B cell (primary cell): ENCODE measurements around the gene TMEM164. TPM values are rescaled to one million over a fixed set of nuclear protein-coding genes. Genes with fewer than 3 reads are reported as not detected.

Experiments
- ATAC-seq: fragments of 200-7000 bp; cut with Tn5 transposase; one replicate; pipeline ENCODE4 v1.10.0; 2021; ENCODE audit warnings: low read depth, mild to moderate bottlenecking, moderate number of reproducible peaks, moderate library complexity
- CTCF ChIA-PET: fragments of 350-600 bp; sonication (Branson Sonifier 250); formaldehyde crosslinking; loops from one replicate; lab custom pipeline; 2021; ENCODE audit warnings: antibody characterized with exemption, inconsistent platforms; lab: Charles Lee
- POLR2A ChIA-PET: fragments of 350-600 bp; sonication (Branson Sonifier 250); formaldehyde crosslinking; loops from one replicate; lab custom pipeline; 2021; ENCODE audit warnings: antibody characterized with exemption; lab: Charles Lee
- DNase-seq: peaks from one replicate; pipeline ENCODE4 v3.0.0; 2013
- H2AFZ ChIP-seq: 2 replicates; pipeline ENCODE4 v1.6.1; 2012; ENCODE audit warnings: mild to moderate bottlenecking, low read depth, low read length; ENCODE audit not compliant: insufficient read depth, poor library complexity, severe bottlenecking
- H3K27ac ChIP-seq, 2 donors: 1 replicate in 1 of 2; 2 replicates in 1 of 2; pipeline ENCODE4 v1.5.1; 2012 to 2013; ENCODE audit warnings: low read length in 2 of 2, mild to moderate bottlenecking in 2 of 2, moderate library complexity in 1 of 2
- H3K27me3 ChIP-seq, 4 experiments: fragments of 200-600 bp in 1 of 4; sonication (generic) in 1 of 4; replicated peaks in 1 of 4; 1 replicate in 2 of 4; 2 replicates in 2 of 4; pipeline versions ENCODE4 v1.6.1 to v1.7.0; 2013 to 2016; ENCODE audit warnings: low read length in 3 of 4, mild to moderate bottlenecking in 2 of 4, mixed read lengths in 1 of 4, moderate library complexity in 1 of 4; ENCODE audit not compliant: insufficient read depth in 4 of 4, control insufficient read depth in 3 of 4; ENCODE audit errors: control extremely low read depth in 1 of 4
- H3K36me3 ChIP-seq, 2 experiments: replicated peaks in 1 of 2; 1 replicate in 1 of 2; 2 replicates in 1 of 2; pipeline versions ENCODE4 v1.6.1 to v1.7.1; 2013; ENCODE audit warnings: low read length in 1 of 2; ENCODE audit not compliant: insufficient read depth in 2 of 2, control insufficient read depth in 1 of 2; ENCODE audit errors: control extremely low read depth in 1 of 2, extremely low read depth in 1 of 2
- H3K4me1 ChIP-seq, 2 donors: fragments of 200-600 bp in 1 of 2; sonication (generic) in 1 of 2; 1 replicate in 1 of 2; 2 replicates in 1 of 2; pipeline versions ENCODE4 v1.5.1 to v1.6.1; 2013 to 2017; ENCODE audit warnings: low read length in 2 of 2; ENCODE audit not compliant: control insufficient read depth in 2 of 2, insufficient read depth in 2 of 2
- H3K4me2 ChIP-seq: replicated peaks from 2 replicates; pipeline ENCODE3; 2012; ENCODE audit warnings: mild to moderate bottlenecking, low read depth, low read length; ENCODE audit not compliant: poor library complexity, severe bottlenecking
- H3K4me3 ChIP-seq, 5 experiments: fragments of 200-600 bp in 1 of 5; sonication (generic) in 1 of 5; 1 replicate in 3 of 5; 2 replicates in 2 of 5; pipeline versions ENCODE4 v1.5.1 to v1.7.0; 2011 to 2016; ENCODE audit warnings: low read length in 4 of 5, mild to moderate bottlenecking in 4 of 5, low read depth in 2 of 5, control low read depth in 1 of 5, moderate library complexity in 1 of 5; ENCODE audit not compliant: insufficient read depth in 1 of 5; ENCODE audit errors: control extremely low read depth in 1 of 5, extremely low read depth in 1 of 5
- H3K79me2 ChIP-seq: fragments of 200-600 bp; sonication (generic); one replicate; pipeline ENCODE4 v1.6.0; 2016; ENCODE audit warnings: low read length; ENCODE audit not compliant: control insufficient read depth, insufficient read depth
- H3K9ac ChIP-seq: fragments of 200-600 bp; sonication (generic); 2 replicates; pipeline ENCODE4 v1.6.1; 2017; ENCODE audit warnings: mild to moderate bottlenecking, low read length, moderate library complexity
- H3K9me3 ChIP-seq, 3 donors: one replicate each; pipeline versions ENCODE4 v1.6.1 to v1.7.1; 2013; ENCODE audit warnings: low read length in 2 of 3; ENCODE audit not compliant: control insufficient read depth in 2 of 3, insufficient read depth in 1 of 3; ENCODE audit errors: control extremely low read depth in 1 of 3
- H4K20me1 ChIP-seq: 2 replicates; pipeline ENCODE4 v1.6.0; 2012; ENCODE audit warnings: mild to moderate bottlenecking, low read length; ENCODE audit not compliant: insufficient read depth, control insufficient read depth, poor library complexity, severe bottlenecking
- H3K27ac Mint-ChIP-seq: one replicate; pipeline ENCODE4 v1.8.0; 2021; ENCODE audit warnings: mixed read lengths
- H3K27me3 Mint-ChIP-seq: one replicate; pipeline ENCODE4 v1.8.0; 2021; ENCODE audit warnings: mixed read lengths
- H3K4me1 Mint-ChIP-seq: one replicate; pipeline ENCODE4 v1.8.0; 2021; ENCODE audit warnings: mixed read lengths
- H3K4me3 Mint-ChIP-seq: one replicate; pipeline ENCODE4 v1.8.0; 2021; ENCODE audit warnings: mixed read lengths
- H3K9me3 Mint-ChIP-seq: one replicate; pipeline ENCODE4 v1.8.0; 2022; ENCODE audit warnings: mixed read lengths; ENCODE audit not compliant: insufficient read depth
- EZH2 ChIP-seq: IDR thresholded peaks from 2 replicates; pipeline ENCODE4 v1.6.1; 2012; ENCODE audit warnings: borderline replicate concordance, low read depth, mild to moderate bottlenecking, moderate library complexity, low read length; ENCODE audit not compliant: insufficient read depth, poor library complexity, severe bottlenecking
- WGBS: methylation state at CpG from one replicate; pipeline ENCODE4 v1.1.5; 2013; ENCODE audit warnings: missing lambda C conversion rate; ENCODE audit not compliant: insufficient coverage; 5-methylcytosine and 5-hydroxymethylcytosine counted together
- intact Hi-C: fragments of 100-400 bp; cut with micrococcal nuclease; formaldehyde crosslinking; loops from one replicate; pipeline ENCODE4 v1.10.0; 2022
- polyA plus RNA-seq: library from polyadenylated mRNA; depleted of rRNA; stranded (reverse); fragments of >200 nt; gene quantifications from 2 replicates; pipeline ENCODE4 v1.2.3, GENCODE V29; 2012
- total RNA-seq, 2 donors: library from RNA; stranded (reverse); fragments of 120-200 nt in 1 of 2; gene quantifications; 1 replicate in 1 of 2; 2 replicates in 1 of 2; pipeline versions ENCODE4 v1.2.3 to v1.2.4, GENCODE V29; 2013 to 2022
- TF ChIP-seq, protein P1 (sequence below): fragments of 200-600 bp; IDR thresholded peaks from one replicate; pipeline ENCODE4 v1.8.0; 2022; ENCODE audit warnings: antibody characterized with exemption, mild to moderate bottlenecking

Gene TMEM164
- total and polyA plus RNA-seq, 2 donors (not counting 1 experiment from before 2014, with no cell fraction given) = 9.4 to 26.6 TPM

DNA sequence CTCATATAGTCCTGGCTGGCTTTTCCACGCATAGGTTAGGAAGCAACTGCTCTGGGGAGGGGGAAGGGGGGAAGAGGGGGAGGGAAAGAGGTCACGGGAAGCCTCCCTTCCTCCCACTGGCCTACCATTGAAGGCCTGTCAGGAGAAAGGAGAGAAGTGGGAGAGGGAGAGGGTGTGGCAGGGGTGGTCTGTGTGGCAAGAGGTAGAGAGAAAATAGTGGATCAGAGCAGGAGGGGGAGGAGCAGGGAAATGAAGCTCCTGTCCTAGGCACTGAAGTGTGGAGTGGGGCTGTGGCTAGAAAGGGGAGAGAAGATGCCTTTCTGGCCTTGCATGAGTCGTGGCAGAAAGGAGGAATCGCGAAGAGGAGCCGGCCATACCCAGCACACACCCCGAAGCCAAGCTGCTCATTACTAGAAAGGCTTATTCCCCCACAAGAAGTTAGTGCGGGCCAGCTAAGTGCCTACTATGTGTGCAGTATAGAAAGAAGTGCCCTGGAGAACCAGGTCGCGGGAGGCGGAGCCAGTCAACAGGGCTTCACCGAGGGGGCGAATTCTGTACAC is 1.1 kb upstream of the TMEM164 start:
- intact Hi-C loops = loop anchor here (1.0 to 10.0 kb wide), 5 partner anchors 115 to 1910 kb away; partner anchors contain the start of genes ACSL4, ATG4A and PSMD10
- POLR2A ChIA-PET = interaction anchor here (0.7 kb wide), 3 partner anchors 44 to 516 kb away, joined by 3 to 5 read pairs (median 4); partner anchors contain the start of gene NXT2
- H3K4me3 Mint-ChIP-seq = peak overlapping the region; percentile 93

More for the DNA sequence above, 1.1 kb upstream of the TMEM164 start:
- H3K9ac ChIP-seq = peak overlapping the region; percentile 71
- no peaks in the 10 kb centered on the region for H3K9me3 ChIP-seq
- Mint-ChIP-seq H3K4me1 (peaks cover 20% of the 10 kb centered on the region), H3K27ac (peak overlapping the region; percentile 96), H3K9me3 (no peaks in the 10 kb centered on the region), H3K27me3 (no peaks in the 10 kb centered on the region)
- CTCF ChIA-PET = interaction anchor here (0.6 kb wide), 1 partner anchor 114 kb away, joined by 4 read pairs; no protein-coding TSS in a partner anchor
- no CpG with 5 or more reads among the region's 13 CpGs for WGBS
- no peak for DNase-seq
- H3K36me3 ChIP-seq = no peaks in the 10 kb centered on the region
- ATAC-seq = no peak
- H3K4me1 ChIP-seq = peaks cover 7 to 15% of the 10 kb centered on the region in 2 donors
- TF ChIP-seq, protein P1, sequence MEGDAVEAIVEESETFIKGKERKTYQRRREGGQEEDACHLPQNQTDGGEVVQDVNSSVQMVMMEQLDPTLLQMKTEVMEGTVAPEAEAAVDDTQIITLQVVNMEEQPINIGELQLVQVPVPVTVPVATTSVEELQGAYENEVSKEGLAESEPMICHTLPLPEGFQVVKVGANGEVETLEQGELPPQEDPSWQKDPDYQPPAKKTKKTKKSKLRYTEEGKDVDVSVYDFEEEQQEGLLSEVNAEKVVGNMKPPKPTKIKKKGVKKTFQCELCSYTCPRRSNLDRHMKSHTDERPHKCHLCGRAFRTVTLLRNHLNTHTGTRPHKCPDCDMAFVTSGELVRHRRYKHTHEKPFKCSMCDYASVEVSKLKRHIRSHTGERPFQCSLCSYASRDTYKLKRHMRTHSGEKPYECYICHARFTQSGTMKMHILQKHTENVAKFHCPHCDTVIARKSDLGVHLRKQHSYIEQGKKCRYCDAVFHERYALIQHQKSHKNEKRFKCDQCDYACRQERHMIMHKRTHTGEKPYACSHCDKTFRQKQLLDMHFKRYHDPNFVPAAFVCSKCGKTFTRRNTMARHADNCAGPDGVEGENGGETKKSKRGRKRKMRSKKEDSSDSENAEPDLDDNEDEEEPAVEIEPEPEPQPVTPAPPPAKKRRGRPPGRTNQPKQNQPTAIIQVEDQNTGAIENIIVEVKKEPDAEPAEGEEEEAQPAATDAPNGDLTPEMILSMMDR = no peak
- TF ChIP-seq EZH2 = no peak
- peaks cover 9% of the 10 kb centered on the region for H3K79me2 ChIP-seq
- H3K4me2 ChIP-seq = peak overlapping the region; percentile 89
- H4K20me1 ChIP-seq = no peaks in the 10 kb centered on the region
- H2AFZ ChIP-seq = peak overlapping the region; percentile 79
- no peaks in the 10 kb centered on the region for H3K27me3 ChIP-seq
- H3K27ac ChIP-seq = peak overlapping the region in 1 of 2 donors; percentile 61
- H3K4me3 ChIP-seq = peak overlapping the region in 3 of 5 experiments; percentile 42 to 67 (median 63)
